SK-MEL-5 (cell line): ENCODE data around the gene EIF5. TPM values are rescaled to one million over a fixed set of nuclear protein-coding genes. Genes with fewer than 3 reads are reported as not detected.
A peak's percentile ranks its signal among the peaks of the same experiment; 100 is the strongest.
"Not testable (repeated sequence)": the region's sequence is repeated elsewhere in the genome, so short reads cannot be mapped to it uniquely, and the experiment has no call there.

Experiments
- DNase-seq: peaks from one replicate; pipeline ENCODE4 v3.0.0-alpha.2; 2016; ENCODE audit warnings: low read depth, low spot score
- in situ Hi-C: cut with HindIII; loops from 2 replicates; pipeline ENCODE4 v1.10.0; 2016; ENCODE audit warnings: low sequenced_read_pairs, high pct_unique_total_duplicates, low pct_unique_long_range_greater_than_20kb
- total RNA-seq: library from RNA; depleted of rRNA; stranded (reverse); fragments of >200 nt; shearing (Covaris generic); gene quantifications from 2 replicates; pipeline ENCODE4 v1.2.3, GENCODE V29; 2014

The EIF5 gene
- total RNA-seq, 1 experiment from 2014 or later: 149 TPM

GRCh38 chr14:103348154-103348553, 14.1 kb downstream of the EIF5 start:
- no peak for DNase-seq
- in situ Hi-C loops: no loop called here

GRCh38 chr14:103349982-103350381, 15.9 kb downstream of the EIF5 start:
- in situ Hi-C loops: no loop called here

DNA sequence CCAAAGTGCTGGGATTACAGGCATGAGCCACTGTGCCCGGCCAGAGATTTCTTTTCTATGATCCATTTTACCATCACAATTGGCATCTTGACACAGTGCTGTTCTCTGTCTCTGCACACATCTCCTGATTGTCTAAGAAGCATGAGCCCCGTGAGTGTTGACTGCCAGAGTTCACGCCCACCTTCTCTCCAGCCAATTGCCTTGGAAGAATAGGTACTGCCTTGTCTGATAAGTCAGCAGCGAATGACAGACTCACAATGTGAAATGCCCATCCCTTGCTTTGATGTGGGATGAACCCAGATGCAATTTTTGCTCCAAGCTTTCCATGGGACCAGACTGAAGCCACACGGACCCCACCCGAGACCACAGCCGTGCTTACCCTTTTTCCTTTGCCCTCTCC, 19.3 kb downstream of the EIF5 start:
- in situ Hi-C loops: no loop called here

More at GRCh38 chr14:103349982-103350381, 15.9 kb downstream of the EIF5 start:
- no peak for DNase-seq

GRCh38 chr14:103354141-103354540, 20.1 kb downstream of the EIF5 start:
- in situ Hi-C loops: no loop called here
- no peak for DNase-seq

More for the DNA sequence above, 19.3 kb downstream of the EIF5 start:
- no peak for DNase-seq

DNA sequence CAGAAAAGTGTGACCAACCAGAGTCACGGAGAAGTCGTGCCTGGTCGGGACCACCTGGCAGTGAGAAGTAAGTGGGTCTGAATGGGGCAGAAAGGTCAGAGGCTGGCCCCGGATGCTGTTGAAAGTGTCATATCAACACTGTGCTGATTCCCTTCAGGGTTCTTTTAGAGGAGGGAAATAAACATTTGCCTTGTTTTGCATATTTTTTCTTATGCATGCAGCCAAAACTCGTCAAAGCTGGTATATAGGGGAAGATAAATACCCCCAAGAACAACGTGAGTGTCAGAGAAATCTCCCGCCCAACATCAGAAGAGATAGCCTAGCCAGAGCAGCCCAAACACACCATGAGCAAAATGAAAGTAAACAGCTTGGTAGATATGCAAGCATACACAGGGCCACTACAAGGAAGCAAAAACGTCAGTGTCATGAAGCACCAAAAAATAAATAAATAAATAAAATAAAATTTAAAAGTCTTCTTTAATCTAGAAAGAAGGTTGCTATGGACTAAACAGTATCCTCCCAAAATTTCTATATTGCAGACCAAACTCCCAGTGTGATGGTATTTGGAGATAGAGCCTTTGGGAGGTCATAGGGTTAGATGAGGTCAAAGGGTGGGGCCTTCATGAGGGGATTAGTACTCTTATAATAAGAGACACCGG, 22.1 kb downstream of the EIF5 start:
- DNase-seq: no peak
- in situ Hi-C loops: no loop called here

GRCh38 chr14:103357552-103357951, 23.5 kb downstream of the EIF5 start:
- in situ Hi-C loops, DNase-seq: not testable (repeated sequence)

DNA sequence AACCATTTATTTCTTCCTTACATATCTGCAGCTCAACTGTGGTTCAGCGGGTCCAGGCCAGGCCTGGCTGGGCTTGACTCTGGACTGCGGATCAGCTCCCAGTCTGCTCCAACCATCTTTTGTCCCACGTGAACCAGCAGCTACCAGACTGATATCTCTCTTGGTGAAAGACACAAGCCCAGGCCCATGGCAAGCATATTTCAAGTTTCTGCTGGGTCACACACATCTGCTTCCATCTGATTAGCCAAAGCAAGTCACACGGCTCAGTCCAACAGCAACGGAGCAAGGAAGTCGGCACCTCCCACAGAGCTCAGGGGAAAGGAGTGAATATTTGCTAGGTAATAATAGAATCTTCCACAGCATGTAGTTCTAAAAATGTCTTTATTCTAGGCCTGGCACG, 26.5 kb downstream of the EIF5 start:
- no peak for DNase-seq
- in situ Hi-C loops: no loop called here

- DNase-seq: no peak
- in situ Hi-C loops: no loop called here
These were observed 27.8 kb downstream of the EIF5 start for GRCh38 chr14:103361867-103362266.

DNA sequence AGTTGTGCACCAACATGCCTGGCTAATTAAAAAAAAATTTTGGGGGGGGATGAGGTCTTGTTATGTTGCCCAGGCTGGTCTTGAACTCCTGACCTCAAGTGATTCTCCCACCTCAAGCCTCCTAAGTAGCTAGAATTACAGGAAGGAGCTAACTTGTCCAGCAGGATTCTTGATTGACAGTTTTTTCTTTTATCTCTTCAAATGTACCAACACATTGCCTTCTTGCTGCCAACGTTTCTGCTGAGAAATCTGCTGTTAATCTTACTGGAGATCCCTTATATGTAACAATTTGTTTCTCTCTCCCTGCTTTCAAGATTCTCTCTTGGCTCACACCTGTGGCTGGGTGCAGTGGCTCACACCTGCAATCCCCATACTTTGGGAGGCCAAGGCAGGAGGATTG, 28.7 kb downstream of the EIF5 start:
- in situ Hi-C loops: no loop called here
- no peak for DNase-seq

DNA sequence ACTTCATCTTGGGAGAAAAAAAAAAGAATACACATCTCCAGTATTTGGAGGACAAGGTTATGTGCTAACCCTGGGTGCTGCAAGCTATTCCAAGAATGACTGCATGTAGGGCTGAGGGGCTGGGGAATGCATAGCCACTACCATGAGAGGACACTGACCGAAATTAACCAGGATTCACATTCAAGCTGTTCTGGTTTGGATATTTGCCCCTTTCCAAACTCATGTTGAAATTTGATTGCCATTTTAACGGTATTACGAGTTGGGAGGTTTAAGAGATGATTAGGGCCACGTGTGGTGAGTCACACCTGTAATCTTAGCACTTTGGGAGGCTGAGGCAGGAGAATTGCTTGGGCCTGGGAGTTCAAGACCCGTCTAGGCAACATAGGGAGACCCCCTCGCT, 32.7 kb downstream of the EIF5 start:
- DNase-seq: no peak
- in situ Hi-C loops: no loop called here

DNA sequence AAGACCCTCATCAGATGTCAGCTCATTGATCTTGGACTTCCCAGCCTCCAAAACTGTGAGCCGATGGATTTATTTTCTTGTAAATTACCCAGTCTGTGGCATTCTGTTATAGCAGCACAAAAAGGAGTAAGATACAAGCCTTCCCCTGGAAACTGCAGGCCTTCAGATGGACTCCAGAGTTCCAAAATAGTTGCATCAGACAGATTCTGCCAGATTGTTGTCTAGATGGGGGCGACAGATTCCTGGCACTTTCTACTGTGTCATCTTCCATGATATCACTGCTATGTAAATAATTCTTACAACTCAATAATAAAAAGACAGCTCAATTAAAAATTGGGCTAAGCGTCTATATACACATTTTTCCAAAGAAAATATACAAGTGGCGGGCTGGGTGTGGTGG, 34.0 kb downstream of the EIF5 start:
- in situ Hi-C loops: no loop called here
- DNase-seq: no peak

GRCh38 chr14:103370087-103370486, 36.0 kb downstream of the EIF5 start:
- in situ Hi-C loops: no loop called here
- DNase-seq: no peak

DNA sequence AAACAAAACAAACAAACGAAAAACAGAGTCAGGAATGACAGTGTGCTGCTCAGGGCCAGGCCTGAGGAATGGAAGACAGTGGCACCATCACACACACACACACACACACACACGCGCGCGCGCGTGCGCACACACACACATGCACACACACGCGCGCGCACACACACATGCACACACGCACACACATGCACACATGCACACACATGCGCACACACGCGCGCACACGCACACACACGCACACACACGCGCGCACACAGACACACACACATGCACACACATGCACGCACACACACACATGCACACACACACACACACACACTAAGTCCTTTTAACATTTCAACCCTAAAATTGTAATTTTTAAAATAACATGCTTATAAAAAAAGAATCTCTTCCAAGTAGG, 38.0 kb downstream of the EIF5 start:
- in situ Hi-C loops: no loop called here
- DNase-seq: no peak

DNA sequence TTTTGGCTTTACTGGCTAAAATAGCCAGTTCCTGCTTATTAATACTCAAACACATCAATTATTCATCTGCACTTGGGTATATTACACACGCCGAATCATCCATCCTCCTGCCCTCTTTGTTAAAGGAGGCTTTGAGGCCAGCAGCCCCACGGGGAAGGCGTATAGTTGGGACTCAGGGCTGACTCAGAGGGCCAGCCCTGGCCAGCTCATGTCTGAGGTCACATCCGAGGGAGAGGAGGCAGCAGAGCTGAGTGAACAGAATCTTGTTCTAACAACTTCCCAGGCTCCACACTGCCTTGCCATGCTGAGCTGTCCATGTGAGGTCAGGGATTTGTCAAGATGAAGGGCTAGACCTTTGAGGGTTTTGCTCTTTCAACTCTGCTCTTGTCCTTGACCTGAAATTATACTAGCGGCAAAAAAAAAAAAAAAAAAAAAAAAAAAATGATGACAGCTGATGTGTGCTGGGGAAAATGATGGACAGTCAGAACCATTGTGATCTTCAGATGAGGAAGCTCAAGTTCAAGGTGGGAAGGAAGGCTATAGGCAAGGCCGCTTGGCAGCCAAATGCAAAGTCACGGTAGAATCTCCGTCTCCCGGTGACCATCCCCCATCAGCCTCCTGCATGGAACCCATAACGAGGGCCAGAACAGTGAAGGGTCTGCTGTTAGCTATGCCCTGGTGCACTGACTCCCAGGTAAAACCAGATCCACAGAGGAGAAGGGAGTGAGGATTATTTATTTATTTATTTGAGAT, 38.7 kb downstream of the EIF5 start:
- peak; percentile 51 for DNase-seq
- in situ Hi-C loops: no loop called here

- DNase-seq: peak; percentile 34
- in situ Hi-C loops: no loop called here
These were observed 40.1 kb downstream of the EIF5 start for GRCh38 chr14:103374121-103374520.

GRCh38 chr14:103377522-103378037, 43.5 kb downstream of the EIF5 start:
- in situ Hi-C loops: no loop called here
- no peak for DNase-seq

GRCh38 chr14:103378038-103378854, 44.2 kb downstream of the EIF5 start:
- DNase-seq: no peak
- in situ Hi-C loops: no loop called here

GRCh38 chr14:103380719-103381377, 46.8 kb downstream of the EIF5 start:
- DNase-seq: no peak
- in situ Hi-C loops: no loop called here
